ENCODE data around the gene IPMK.

IPMK gene

GRCh38 chr10:58219875-58220274, 47.8 kb downstream of the IPMK start:
- H3K9me3 ChIP-seq (ENCODE audit: control insufficient read depth in 1 of 2, low read length in 2 of 2) = no peaks in the 10 kb centered on the region
- H3K27me3 ChIP-seq (ENCODE audit: low read depth, low read length) = no peaks in the 10 kb centered on the region
- H3K27ac ChIP-seq (ENCODE audit: low read length) = no peak overlapping the region
- H3K4me1 ChIP-seq (ENCODE audit: control insufficient read depth in 1 of 2, insufficient read depth in 2 of 2, low read length in 2 of 2) = no peaks in the 10 kb centered on the region
- peaks cover 0 to 3% of the 10 kb centered on the region in 2 donors for H3K36me3 ChIP-seq (ENCODE audit: control insufficient read depth in 1 of 2, insufficient read depth in 2 of 2, low read length in 2 of 2)
- H3K4me3 ChIP-seq (ENCODE audit: low read depth in 1 of 2, low read length in 2 of 2) = no peak overlapping the region

GRCh38 chr10:58217612-58218011, 50.1 kb downstream of the IPMK start:
- H3K27me3 ChIP-seq (ENCODE audit: low read depth, low read length) = no peaks in the 10 kb centered on the region
- H3K36me3 ChIP-seq (ENCODE audit: control insufficient read depth in 1 of 2, insufficient read depth in 2 of 2, low read length in 2 of 2) = peaks cover 0 to 7% of the 10 kb centered on the region in 2 donors
- H3K4me3 ChIP-seq (ENCODE audit: low read depth in 1 of 2, low read length in 2 of 2) = no peak overlapping the region
- H3K27ac ChIP-seq (ENCODE audit: low read length) = no peak overlapping the region
- H3K9me3 ChIP-seq (ENCODE audit: control insufficient read depth in 1 of 2, low read length in 2 of 2) = no peaks in the 10 kb centered on the region
- H3K4me1 ChIP-seq (ENCODE audit: control insufficient read depth in 1 of 2, insufficient read depth in 2 of 2, low read length in 2 of 2) = no peaks in the 10 kb centered on the region

- peaks cover 0 to 7% of the 10 kb centered on the region in 2 donors for H3K36me3 ChIP-seq (ENCODE audit: control insufficient read depth in 1 of 2, insufficient read depth in 2 of 2, low read length in 2 of 2)
- H3K27me3 ChIP-seq (ENCODE audit: low read depth, low read length) = no peaks in the 10 kb centered on the region
- no peak overlapping the region for H3K4me3 ChIP-seq (ENCODE audit: low read depth in 1 of 2, low read length in 2 of 2)
- H3K9me3 ChIP-seq (ENCODE audit: control insufficient read depth in 1 of 2, low read length in 2 of 2) = no peaks in the 10 kb centered on the region
- no peak overlapping the region for H3K27ac ChIP-seq (ENCODE audit: low read length)
- H3K4me1 ChIP-seq (ENCODE audit: control insufficient read depth in 1 of 2, insufficient read depth in 2 of 2, low read length in 2 of 2) = no peaks in the 10 kb centered on the region
These were observed 55.1 kb downstream of the IPMK start for GRCh38 chr10:58212622-58213021.

GRCh38 chr10:58210160-58210559, 57.5 kb downstream of the IPMK start:
- no peak overlapping the region for H3K27ac ChIP-seq (ENCODE audit: low read length)
- no peaks in the 10 kb centered on the region for H3K9me3 ChIP-seq (ENCODE audit: control insufficient read depth in 1 of 2, low read length in 2 of 2)
- peaks cover 0 to 4% of the 10 kb centered on the region in 2 donors for H3K36me3 ChIP-seq (ENCODE audit: control insufficient read depth in 1 of 2, insufficient read depth in 2 of 2, low read length in 2 of 2)
- no peaks in the 10 kb centered on the region for H3K4me1 ChIP-seq (ENCODE audit: control insufficient read depth in 1 of 2, insufficient read depth in 2 of 2, low read length in 2 of 2)
- no peaks in the 10 kb centered on the region for H3K27me3 ChIP-seq (ENCODE audit: low read depth, low read length)
- H3K4me3 ChIP-seq (ENCODE audit: low read depth in 1 of 2, low read length in 2 of 2) = no peak overlapping the region

GRCh38 chr10:58209669-58210068, 58.0 kb downstream of the IPMK start:
- no peak overlapping the region for H3K27ac ChIP-seq (ENCODE audit: low read length)

GRCh38 chr10:58206251-58206650, 61.4 kb downstream of the IPMK start:
- Histone ChIP-seq H3K27me3 (ENCODE audit: low read depth, low read length) (no peaks in the 10 kb centered on the region), H3K36me3 (ENCODE audit: control insufficient read depth in 1 of 2, insufficient read depth in 2 of 2, low read length in 2 of 2) (no peaks in the 10 kb centered on the region), H3K4me3 (ENCODE audit: low read depth in 1 of 2, low read length in 2 of 2) (no peak overlapping the region), H3K9me3 (ENCODE audit: control insufficient read depth in 1 of 2, low read length in 2 of 2) (no peaks in the 10 kb centered on the region), H3K27ac (ENCODE audit: low read length) (no peak overlapping the region), H3K4me1 (ENCODE audit: control insufficient read depth in 1 of 2, insufficient read depth in 2 of 2, low read length in 2 of 2) (no peaks in the 10 kb centered on the region)

More at GRCh38 chr10:58209669-58210068, 58.0 kb downstream of the IPMK start:
- Histone ChIP-seq H3K4me1 (ENCODE audit: control insufficient read depth in 1 of 2, insufficient read depth in 2 of 2, low read length in 2 of 2) (no peaks in the 10 kb centered on the region), H3K9me3 (ENCODE audit: control insufficient read depth in 1 of 2, low read length in 2 of 2) (no peaks in the 10 kb centered on the region), H3K4me3 (ENCODE audit: low read depth in 1 of 2, low read length in 2 of 2) (no peak overlapping the region), H3K36me3 (ENCODE audit: control insufficient read depth in 1 of 2, insufficient read depth in 2 of 2, low read length in 2 of 2) (peaks cover 0 to 4% of the 10 kb centered on the region in 2 donors), H3K27me3 (ENCODE audit: low read depth, low read length) (no peaks in the 10 kb centered on the region)

- H3K9me3 ChIP-seq (ENCODE audit: control insufficient read depth in 1 of 2, low read length in 2 of 2) = no peaks in the 10 kb centered on the region
- H3K27me3 ChIP-seq (ENCODE audit: low read depth, low read length) = no peaks in the 10 kb centered on the region
- no peak overlapping the region for H3K4me3 ChIP-seq (ENCODE audit: low read depth in 1 of 2, low read length in 2 of 2)
- H3K36me3 ChIP-seq (ENCODE audit: control insufficient read depth in 1 of 2, insufficient read depth in 2 of 2, low read length in 2 of 2) = no peaks in the 10 kb centered on the region
- no peaks in the 10 kb centered on the region for H3K4me1 ChIP-seq (ENCODE audit: control insufficient read depth in 1 of 2, insufficient read depth in 2 of 2, low read length in 2 of 2)
- no peak overlapping the region for H3K27ac ChIP-seq (ENCODE audit: low read length)
These were observed 66.0 kb downstream of the IPMK start for GRCh38 chr10:58201704-58202103.

GRCh38 chr10:58189269-58189668, 78.4 kb downstream of the IPMK start:
- no peak overlapping the region for H3K27ac ChIP-seq (ENCODE audit: low read length)
- H3K36me3 ChIP-seq (ENCODE audit: control insufficient read depth in 1 of 2, insufficient read depth in 2 of 2, low read length in 2 of 2) = no peaks in the 10 kb centered on the region
- no peaks in the 10 kb centered on the region for H3K4me1 ChIP-seq (ENCODE audit: control insufficient read depth in 1 of 2, insufficient read depth in 2 of 2, low read length in 2 of 2)
- no peak overlapping the region for H3K4me3 ChIP-seq (ENCODE audit: low read depth in 1 of 2, low read length in 2 of 2)
- no peaks in the 10 kb centered on the region for H3K9me3 ChIP-seq (ENCODE audit: control insufficient read depth in 1 of 2, low read length in 2 of 2)
- H3K27me3 ChIP-seq (ENCODE audit: low read depth, low read length) = no peaks in the 10 kb centered on the region

GRCh38 chr10:58184120-58184670, 83.5 kb downstream of the IPMK start:
- Histone ChIP-seq H3K9me3 (ENCODE audit: control insufficient read depth in 1 of 2, low read length in 2 of 2) (no peaks in the 10 kb centered on the region), H3K4me1 (ENCODE audit: control insufficient read depth in 1 of 2, insufficient read depth in 2 of 2, low read length in 2 of 2) (no peaks in the 10 kb centered on the region), H3K4me3 (ENCODE audit: low read depth in 1 of 2, low read length in 2 of 2) (no peak overlapping the region), H3K27ac (ENCODE audit: low read length) (no peak overlapping the region), H3K27me3 (ENCODE audit: low read depth, low read length) (no peaks in the 10 kb centered on the region), H3K36me3 (ENCODE audit: control insufficient read depth in 1 of 2, insufficient read depth in 2 of 2, low read length in 2 of 2) (no peaks in the 10 kb centered on the region)

- no peaks in the 10 kb centered on the region for H3K9me3 ChIP-seq (ENCODE audit: control insufficient read depth in 1 of 2, low read length in 2 of 2)
- H3K36me3 ChIP-seq (ENCODE audit: control insufficient read depth in 1 of 2, insufficient read depth in 2 of 2, low read length in 2 of 2) = no peaks in the 10 kb centered on the region
- H3K4me1 ChIP-seq (ENCODE audit: control insufficient read depth in 1 of 2, insufficient read depth in 2 of 2, low read length in 2 of 2) = no peaks in the 10 kb centered on the region
- H3K27ac ChIP-seq (ENCODE audit: low read length) = no peak overlapping the region
- H3K27me3 ChIP-seq (ENCODE audit: low read depth, low read length) = no peaks in the 10 kb centered on the region
- no peak overlapping the region for H3K4me3 ChIP-seq (ENCODE audit: low read depth in 1 of 2, low read length in 2 of 2)
These were observed 87.0 kb downstream of the IPMK start for GRCh38 chr10:58180666-58181065.

- H3K9me3 ChIP-seq (ENCODE audit: control insufficient read depth in 1 of 2, low read length in 2 of 2) = no peaks in the 10 kb centered on the region
- no peaks in the 10 kb centered on the region for H3K4me1 ChIP-seq (ENCODE audit: control insufficient read depth in 1 of 2, insufficient read depth in 2 of 2, low read length in 2 of 2)
- H3K4me3 ChIP-seq (ENCODE audit: low read depth in 1 of 2, low read length in 2 of 2) = no peak overlapping the region
- H3K36me3 ChIP-seq (ENCODE audit: control insufficient read depth in 1 of 2, insufficient read depth in 2 of 2, low read length in 2 of 2) = no peaks in the 10 kb centered on the region
- H3K27me3 ChIP-seq (ENCODE audit: low read depth, low read length) = no peaks in the 10 kb centered on the region
- no peak overlapping the region for H3K27ac ChIP-seq (ENCODE audit: low read length)
These were observed 88.5 kb downstream of the IPMK start for GRCh38 chr10:58179238-58179637.

- Histone ChIP-seq H3K9me3 (ENCODE audit: control insufficient read depth in 1 of 2, low read length in 2 of 2) (no peaks in the 10 kb centered on the region), H3K4me3 (ENCODE audit: low read depth in 1 of 2, low read length in 2 of 2) (no peak overlapping the region), H3K27me3 (ENCODE audit: low read depth, low read length) (no peaks in the 10 kb centered on the region), H3K4me1 (ENCODE audit: control insufficient read depth in 1 of 2, insufficient read depth in 2 of 2, low read length in 2 of 2) (no peaks in the 10 kb centered on the region), H3K27ac (ENCODE audit: low read length) (no peak overlapping the region), H3K36me3 (ENCODE audit: control insufficient read depth in 1 of 2, insufficient read depth in 2 of 2, low read length in 2 of 2) (no peaks in the 10 kb centered on the region)
These were observed 88.9 kb downstream of the IPMK start for GRCh38 chr10:58178811-58179210.

Data from muscle layer of duodenum (tissue), 2 donors.